ENCODE measurements around the gene ERN2. TPM values are rescaled to one million over a fixed set of nuclear protein-coding genes. Genes with fewer than 3 reads are reported as not detected.

The ERN2 gene
- total and polyA plus RNA-seq, 9 of the 15 experiments (the other 6 are each of a cell fraction or from before 2014, with no cell fraction given) = 0.07 to 1.5 (median 0.51) TPM; not detected in 3

GRCh38 chr16:23754594-23755483 is 41.8 kb upstream of the ERN2 start, which contains the start of gene CHP2:
CHP2 (plus strand) TSS chr16:23755026; CDS start chr16:23755050, 24 bp downstream.
- peak within 1 kb of the TSS; percentile 83 for H2AFZ ChIP-seq (ENCODE audit: low read depth, low read length)
- no peak within 1 kb of the TSS for H3K27ac ChIP-seq (ENCODE audit: extremely low read depth, low read depth, low read length)
- CTCF ChIA-PET (ENCODE audit: low intra/inter-chr PET ratio) = no interaction called here
- 6% methylated on average over 53 of the region's 80 CpGs for WGBS (ENCODE audit: insufficient coverage, low coverage, missing lambda C conversion rate)
- POLR2A ChIA-PET = interaction anchor here (0.6 to 1.8 kb wide), 3 partner anchors 12 to 1192 kb away, joined by 3 to 8 read pairs (median 4); no protein-coding TSS in a partner anchor
- H3K4me2 ChIP-seq (ENCODE audit: insufficient read depth, low read length) = peak within 1 kb of the TSS; percentile 65
- peak within 1 kb of the TSS; percentile 32 to 88; a peak in 3 of 4 replicates for H3K9ac ChIP-seq (ENCODE audit: insufficient read depth in 1 of 2, low read depth in 2 of 2, low read length in 2 of 2)
- peaks cover 2% of the 10 kb centered on the region; the same call in 1 of the 2 replicates for H3K9me3 ChIP-seq (replicated peaks; ENCODE audit: control insufficient read depth, insufficient read depth, low read depth, low read length)
- H3K4me1 ChIP-seq (replicated peaks in 1 of 2; ENCODE audit: control insufficient read depth in 2 of 2, insufficient read depth in 2 of 2, low read length in 2 of 2) = peaks cover 3 to 15% of the 10 kb centered on the region in 2 experiments; a peak in 4 of 5 replicates
- peak; percentile 35 for FAIRE-seq
- H3K27me3 ChIP-seq (ENCODE audit: control insufficient read depth in 2 of 2, insufficient read depth in 2 of 2, low read length in 2 of 2) = peaks cover 6 to 17% of the 10 kb centered on the region in 2 experiments; a peak in 4 of 5 replicates
- in situ Hi-C loops (cut with MboI) = no loop called here
- peak within 1 kb of the TSS; percentile 45 for H3K4me3 ChIP-seq
- no peaks in the 10 kb centered on the region for H3K79me2 ChIP-seq (ENCODE audit: control insufficient read depth, insufficient read depth, low read length)
- no peaks in the 10 kb centered on the region for H3K36me3 ChIP-seq (ENCODE audit: control insufficient read depth, insufficient read depth, low read length)
- no peaks in the 10 kb centered on the region for H4K20me1 ChIP-seq (replicated peaks; ENCODE audit: control insufficient read depth, insufficient read depth, low read length)
- peak; percentile 80 to 93 (median 88) for DNase-seq (ENCODE audit: extremely low read depth in 1 of 4, low spot score in 3 of 4)
- H3K9me1 ChIP-seq (ENCODE audit: control insufficient read depth, insufficient read depth, low read length) = no peaks in the 10 kb centered on the region
- peak; percentile 96 for ATAC-seq
- BruUV-seq (replicated peaks) = TSS peak; percentile 72
- intact Hi-C loops (cut with micrococcal nuclease) = no loop called here
- TF ChIP-seq ZNF592 (IDR thresholded peaks at IDR 0.05) = no peak
- no peak for TF ChIP-seq ATF1 (CRISPR knock-in tag; IDR thresholded peaks at IDR 0.05)
- TF ChIP-seq ATF1 (tag; IDR thresholded peaks at IDR 0.05) = 0 out of 2 replicates have a peak, but pooled peaks have one; percentile 52
- TF ChIP-seq LCOR (CRISPR knock-in tag; IDR thresholded peaks at IDR 0.05) = peak; percentile 54; the same call in 1 of the 2 replicates
- TF ChIP-seq RBFOX2 (IDR thresholded peaks at IDR 0.05; ENCODE audit: low read depth, low read length) = peak; percentile 61
- TF ChIP-seq RBM22 (IDR thresholded peaks at IDR 0.05; ENCODE audit: low read depth, low read length, poor library complexity, severe bottlenecking) = no peak
- peak; percentile 78 for TF ChIP-seq CHD4 (IDR thresholded peaks at IDR 0.05; ENCODE audit: insufficient read depth, insufficient replicate concordance, low read depth, low read length, poor library complexity, severe bottlenecking)
- 0 out of 2 replicates have a peak, but pooled peaks have one; percentile 41 for TF ChIP-seq NR1H2 (CRISPR knock-in tag; IDR thresholded peaks at IDR 0.05)
- TF ChIP-seq EP400 (IDR thresholded peaks at IDR 0.05) = peak; percentile 27; the same call in 1 of the 2 replicates
